Stimulated activated CD4-positive, alpha-beta T cell treated with anti-CD3 and anti-CD28 coated beads, Interleukin-15, amount 100 ng/mL, for 48 hours (primary cell): ENCODE results near the gene AHNAK.
"Not testable (repeated sequence)": the region's sequence is repeated elsewhere in the genome, so short reads cannot be mapped to it uniquely, and the experiment has no call there.

ENCODE experiments used
- DNase-seq, 2 donors: peaks; one replicate each; pipeline ENCODE4 v3.0.0-alpha.2; 2020; ENCODE audit warnings: low read depth in 2 of 2

The AHNAK gene

DNA sequence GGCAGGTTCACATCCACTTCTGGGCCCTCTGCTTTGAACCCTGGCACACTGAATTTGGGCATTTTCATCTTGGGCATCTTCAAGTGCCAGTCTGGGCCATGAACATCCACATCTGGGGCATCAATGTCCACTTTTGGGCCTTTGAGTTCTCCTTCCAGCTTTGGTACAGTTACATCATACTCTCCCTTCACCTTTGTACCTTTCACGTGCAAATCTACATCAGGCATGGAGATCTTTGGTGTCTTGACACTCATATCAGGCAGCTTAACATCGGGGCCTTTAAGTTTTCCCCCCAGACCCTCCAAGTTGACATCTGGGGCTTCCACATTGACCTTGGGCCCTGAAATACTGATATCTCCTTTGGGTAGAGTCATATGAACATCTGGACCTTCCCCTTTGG is 14.5 kb downstream of the AHNAK start:
- no peak for DNase-seq

DNA sequence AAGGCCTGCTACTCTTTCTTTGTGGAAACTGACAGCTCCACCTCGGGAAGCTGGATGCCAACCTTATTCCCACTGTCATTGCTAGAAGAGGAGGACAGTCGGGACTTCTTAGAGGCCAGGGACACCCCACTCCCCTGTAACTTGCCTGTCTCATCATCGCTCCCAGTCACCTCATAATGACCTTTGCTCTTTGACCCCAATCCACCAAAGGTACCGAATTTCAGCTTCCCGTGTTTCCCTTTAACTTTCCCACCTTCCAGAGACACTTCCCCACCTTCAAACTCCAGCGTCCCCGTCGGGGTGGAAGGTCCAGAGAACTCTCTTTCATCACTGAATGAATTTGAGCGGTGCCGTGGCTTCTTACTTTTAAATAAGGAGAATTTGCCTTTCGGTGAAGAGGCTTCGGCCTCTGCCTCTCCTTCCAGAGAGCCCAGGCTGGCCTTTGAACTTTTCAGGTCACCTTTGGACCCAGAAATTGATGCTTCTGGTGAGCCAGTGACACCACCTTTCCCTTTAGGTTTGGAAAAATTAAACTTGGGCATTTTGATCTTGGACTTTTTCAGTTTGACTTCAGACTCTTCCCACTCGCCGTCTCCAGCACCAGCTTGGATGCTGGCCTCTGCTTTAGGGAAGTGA is 29.8 kb downstream of the AHNAK start:
- no peak for DNase-seq

DNA sequence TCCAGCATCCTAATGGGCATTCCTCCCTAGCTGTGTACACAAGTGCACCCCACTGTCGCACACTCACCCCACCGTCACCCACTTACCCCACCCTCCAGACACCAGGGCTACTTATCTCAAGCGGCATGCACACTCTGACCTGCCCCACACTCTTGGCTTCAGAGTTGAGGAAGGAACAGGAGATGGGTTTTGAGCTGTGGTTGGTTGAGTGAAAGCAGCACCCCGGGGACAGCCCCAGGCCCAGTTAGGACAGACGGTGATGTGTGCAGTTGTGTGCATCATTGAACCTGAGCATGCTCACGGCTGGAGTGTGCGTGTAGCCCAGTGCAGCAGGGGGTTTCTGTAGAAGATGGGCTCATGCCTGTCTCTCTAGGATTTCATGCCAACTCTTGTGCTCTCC is 32.5 kb downstream of the AHNAK start:
- no peak for DNase-seq

DNA sequence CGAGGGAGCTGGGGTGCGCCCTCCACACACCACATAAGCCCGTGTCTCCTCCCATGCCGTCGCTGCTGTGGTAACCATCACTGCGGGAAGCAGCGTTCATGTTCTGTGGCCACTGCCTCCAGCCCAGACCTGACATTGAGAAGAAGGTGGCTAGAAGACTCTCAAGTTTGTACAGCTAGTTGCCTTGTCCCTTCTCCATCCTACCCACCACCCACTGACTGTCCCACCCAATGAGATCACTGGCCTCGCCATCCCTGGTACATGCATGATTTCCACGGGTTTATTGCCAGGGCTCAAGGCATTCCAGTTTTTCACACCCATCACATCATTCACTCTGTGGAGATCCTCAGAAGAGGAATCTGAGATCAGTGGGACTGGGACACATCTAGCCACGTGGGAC is 33.0 kb downstream of the AHNAK start:
- DNase-seq, result no peak

DNA sequence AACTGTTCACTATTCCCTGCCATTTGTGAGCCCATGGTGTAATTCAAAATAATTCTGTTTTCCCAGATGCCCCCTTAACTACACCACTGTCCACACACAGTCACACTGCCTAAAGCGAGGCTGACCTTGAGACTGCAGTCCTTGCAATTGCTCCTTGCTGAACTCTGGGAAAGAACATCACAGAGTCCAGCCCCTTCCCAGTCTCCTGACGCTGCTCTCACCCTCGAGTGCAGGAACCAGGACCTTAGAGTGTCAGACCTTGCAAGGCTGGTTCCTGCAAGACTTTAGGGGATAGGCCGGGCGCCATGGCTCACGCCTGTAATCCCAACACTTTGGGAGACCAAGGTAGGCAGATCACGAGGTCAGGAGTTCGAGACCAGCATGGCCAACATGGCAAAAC is 33.6 kb downstream of the AHNAK start:
- DNase-seq, result no peak

DNA sequence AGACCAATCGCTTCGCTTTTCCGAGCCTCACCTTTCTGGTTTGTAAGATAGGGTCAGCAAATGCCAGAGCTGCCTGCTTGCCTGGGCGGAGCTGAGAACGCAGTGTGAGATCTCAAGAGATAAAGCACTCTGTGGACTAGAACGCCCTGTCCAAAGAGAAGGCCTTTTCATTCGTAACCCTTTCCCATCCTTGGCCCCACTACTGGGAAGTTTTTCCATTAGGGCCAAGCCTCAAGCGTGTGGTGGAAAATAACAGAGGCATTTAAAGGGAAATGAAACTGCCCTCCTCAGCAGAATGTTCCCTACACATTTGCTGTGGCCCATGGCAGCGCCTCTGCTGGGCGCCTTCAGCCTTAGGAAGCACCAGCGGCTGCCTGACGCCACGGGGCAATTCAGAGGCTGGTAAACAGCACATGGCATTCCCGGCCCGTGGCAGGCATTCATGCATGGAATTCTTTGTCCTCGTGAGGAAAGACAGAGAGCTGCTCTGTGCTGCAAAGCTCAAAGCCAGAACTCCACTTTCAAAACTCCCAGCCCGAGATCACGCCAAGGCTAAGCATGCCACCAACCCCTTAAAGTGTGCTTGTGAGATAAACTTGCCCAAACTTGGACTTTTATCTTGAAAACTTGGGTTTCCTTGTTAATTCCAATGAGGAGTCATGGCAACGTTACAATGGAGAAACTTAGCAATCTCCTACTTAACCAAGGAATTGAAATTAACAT is 38.1 kb downstream of the AHNAK start:
- DNase-seq, result no peak

DNA sequence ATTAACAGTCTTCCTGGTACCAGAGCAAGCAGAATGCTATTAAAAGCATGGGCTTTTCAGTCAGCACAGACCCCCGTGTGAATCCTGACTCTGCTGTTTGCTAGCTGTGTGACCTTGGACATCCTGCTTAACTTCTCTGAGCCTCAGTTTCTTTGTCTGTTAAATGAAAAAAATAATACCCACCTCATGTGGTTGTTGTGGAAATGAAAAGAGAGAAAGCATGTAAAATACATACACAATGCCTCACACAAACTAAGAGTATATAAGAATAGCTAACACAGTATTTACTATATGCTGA is 39.5 kb downstream of the AHNAK start:
- no peak for DNase-seq

DNA sequence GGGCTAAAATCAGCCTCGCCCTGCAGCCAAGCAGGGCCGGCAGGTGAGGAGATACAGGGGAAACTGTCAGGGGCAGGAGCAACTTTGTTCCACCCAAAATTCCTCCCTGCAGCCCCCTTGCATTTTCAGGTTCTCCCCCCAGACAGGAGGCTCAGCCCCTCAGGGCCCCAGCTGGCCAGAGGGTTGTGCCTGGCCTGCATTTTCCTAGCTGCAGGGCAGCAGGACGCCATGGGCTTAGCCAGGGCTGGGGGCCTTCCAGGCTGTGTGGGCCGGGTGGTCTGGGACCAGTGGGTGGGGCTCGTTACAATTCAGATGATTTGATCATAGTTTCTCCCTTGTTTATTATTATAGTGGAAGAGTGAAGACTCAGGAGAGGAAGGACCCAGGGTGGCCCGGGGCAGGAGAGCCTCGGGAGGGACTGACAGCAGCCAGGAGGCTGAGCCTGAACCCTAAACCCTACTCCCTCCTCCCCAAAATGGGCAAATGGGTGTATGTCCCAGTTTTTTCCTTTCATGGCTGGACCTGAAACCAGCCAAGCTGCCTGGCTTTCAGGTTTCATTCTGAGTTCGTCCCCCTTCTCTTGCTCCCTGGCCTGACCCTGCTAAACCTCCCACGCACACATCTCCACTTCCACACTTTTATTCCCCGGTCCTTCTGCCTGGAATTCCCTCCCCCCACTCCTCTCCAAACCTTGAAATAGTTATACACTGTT is 40.0 kb downstream of the AHNAK start:
- no peak for DNase-seq

DNA sequence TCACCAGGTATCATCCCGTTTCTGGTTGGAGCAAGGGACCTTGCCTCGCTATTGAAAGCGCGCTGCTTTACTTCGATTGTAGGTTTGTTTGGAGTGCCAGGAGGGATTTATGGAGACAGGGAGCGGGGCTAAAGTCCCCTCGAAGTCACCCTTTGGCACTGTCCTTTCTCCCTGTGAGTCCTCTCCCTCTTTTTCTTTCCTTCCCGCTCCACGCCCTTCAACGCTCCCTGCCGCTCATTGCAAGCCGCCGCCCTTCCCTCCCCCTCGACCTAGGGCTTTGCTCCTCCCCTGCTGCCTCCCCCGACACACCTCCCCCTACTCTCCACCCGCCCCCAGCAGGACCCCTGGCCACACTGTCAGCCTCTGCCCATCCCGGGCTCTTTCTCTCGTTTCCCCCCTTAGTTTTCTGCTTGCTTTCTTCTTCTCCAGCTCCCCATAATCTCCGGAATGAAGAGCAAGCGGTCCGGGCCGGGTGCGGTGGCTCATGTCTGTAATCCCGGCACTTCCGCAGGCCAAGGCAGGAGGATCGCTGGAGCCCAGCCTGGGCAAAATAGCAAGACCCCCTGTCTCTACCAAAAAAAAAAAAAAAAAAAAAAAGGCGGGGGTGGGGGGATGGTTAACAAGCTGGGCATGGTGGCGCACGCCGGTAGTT is 41.0 kb downstream of the AHNAK start:
- DNase-seq, result no peak

DNA sequence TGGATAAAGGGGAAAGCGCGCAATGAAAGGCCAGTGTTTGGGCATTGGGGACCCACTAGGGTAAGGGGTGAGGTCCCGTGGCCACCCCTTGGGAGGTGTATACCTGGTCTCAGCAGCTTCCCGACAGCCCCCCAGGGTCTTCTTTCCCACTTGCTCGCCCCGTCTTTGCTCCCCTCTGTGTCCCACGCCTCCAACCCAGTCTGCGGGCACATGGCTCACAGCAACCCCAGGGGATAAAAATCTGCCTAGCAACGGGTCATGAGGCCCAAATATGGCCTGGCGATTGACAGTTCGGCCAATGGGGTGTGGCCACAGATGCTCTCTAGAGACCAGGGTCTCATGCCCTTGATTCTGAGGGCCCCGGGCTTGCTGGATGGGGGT is 41.6 kb downstream of the AHNAK start:
- no peak for DNase-seq

DNA sequence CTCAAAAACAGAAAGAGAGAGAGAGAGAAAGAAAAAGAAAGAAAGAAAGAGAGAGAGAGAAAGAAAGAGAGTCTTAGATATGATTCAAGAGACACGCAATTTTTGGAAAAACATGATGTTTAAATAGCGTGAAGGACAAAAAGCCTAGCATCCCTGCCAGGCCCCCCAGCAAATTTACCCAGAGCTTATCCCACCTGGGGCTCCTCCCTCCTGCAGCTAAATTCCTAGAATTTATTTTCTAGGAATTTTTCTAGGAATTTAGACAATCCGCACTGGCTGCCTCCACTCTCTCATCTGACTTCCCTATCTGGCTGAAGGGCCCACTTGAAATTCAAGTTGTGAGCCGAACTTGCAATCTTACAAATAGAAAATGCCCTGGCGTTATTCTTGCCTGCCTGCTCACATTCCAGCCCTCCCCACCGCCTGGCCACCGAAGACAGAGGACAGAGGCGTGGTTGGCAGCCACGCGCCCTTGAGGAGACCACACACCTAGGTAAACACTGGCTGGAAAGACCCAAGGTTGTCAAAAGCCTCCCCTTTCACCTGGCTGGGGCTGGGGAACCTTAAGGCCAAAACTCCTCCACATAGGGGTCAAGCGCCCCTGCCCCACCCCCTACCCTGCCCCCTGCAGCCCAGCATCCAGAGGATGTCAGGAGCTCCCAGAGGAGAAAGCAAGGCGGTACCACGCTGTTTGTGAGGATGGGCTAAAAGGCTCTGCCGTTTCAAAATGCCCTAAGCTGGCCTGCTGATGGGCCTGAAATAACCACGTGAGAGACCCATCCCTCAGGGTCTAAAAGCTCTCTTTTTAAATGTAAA is 42.2 kb downstream of the AHNAK start:
- no peak for DNase-seq

DNA sequence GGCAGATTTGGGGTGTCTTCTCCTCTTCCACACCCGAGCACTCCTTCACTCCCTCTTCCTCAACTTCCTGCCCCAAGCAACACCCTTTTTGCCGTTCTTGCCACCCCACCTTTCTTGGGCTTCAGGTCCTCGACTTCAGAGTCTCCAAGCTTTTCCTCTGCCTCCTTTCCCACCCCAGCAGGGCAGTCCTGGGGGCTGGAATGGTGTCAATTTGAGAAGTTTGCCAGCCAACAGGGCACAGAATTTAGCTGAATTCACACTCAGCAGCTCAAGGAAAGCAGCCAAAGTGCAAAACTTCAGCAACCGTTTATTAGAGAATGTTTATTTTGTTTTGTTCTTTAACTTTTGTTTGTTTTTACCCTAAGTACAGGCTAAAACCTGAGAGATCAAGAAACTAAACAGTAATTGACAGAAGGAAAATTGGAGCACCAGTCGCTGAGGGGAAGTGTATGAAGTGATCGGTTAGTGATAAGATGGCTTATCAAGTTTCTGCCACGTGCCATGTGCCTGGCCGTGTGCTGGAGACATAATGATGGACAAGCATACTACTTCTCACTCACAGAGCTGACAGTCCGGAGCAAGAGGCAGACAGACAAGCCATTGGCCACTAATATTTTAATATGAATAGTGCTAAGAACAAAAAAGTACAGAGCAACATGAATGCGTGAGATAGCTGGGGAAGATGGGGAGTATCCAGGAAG is 44.4 kb downstream of the AHNAK start:
- DNase-seq, result no peak

DNA sequence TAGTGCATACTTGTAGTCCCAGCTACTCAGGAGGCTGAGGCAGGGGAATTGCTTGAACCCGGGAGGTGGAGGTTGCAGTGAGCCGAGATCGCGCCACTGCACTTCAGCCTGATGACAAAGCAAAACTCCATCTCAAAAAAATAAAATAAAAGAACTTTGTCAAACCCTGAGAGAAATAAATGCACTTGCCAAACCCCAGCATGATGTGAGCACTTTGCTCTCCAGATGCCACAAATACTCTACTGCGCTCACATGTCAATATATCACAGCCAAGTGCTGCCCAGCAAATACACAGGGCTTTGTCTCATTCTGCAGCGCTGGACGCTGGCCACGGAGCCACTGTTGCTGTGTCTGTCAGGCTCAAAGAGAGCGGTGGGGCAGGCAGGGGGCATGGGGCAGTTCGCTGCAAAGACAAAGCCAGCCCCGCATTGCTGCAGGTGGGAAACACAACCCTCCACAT is 45.1 kb downstream of the AHNAK start:
- DNase-seq, result no peak

DNA sequence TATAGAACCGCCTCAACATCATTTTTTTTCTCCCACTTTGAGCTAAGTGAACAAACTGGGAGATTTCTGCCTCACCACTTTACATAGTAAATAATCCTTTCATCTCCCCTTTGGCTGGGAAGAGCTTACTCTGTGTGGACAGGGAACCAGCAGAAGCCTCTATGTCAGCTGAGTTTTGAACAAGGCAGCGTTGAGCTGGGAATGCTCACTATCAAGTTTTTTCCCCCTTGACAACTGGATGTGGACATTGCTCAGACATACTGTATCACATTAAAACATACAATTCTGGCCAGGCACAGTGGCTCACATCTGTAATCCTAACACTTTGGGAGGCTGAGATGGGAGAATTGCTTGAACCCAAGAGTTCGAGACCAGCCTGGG is 46.0 kb downstream of the AHNAK start:
- DNase-seq, result no peak

DNA sequence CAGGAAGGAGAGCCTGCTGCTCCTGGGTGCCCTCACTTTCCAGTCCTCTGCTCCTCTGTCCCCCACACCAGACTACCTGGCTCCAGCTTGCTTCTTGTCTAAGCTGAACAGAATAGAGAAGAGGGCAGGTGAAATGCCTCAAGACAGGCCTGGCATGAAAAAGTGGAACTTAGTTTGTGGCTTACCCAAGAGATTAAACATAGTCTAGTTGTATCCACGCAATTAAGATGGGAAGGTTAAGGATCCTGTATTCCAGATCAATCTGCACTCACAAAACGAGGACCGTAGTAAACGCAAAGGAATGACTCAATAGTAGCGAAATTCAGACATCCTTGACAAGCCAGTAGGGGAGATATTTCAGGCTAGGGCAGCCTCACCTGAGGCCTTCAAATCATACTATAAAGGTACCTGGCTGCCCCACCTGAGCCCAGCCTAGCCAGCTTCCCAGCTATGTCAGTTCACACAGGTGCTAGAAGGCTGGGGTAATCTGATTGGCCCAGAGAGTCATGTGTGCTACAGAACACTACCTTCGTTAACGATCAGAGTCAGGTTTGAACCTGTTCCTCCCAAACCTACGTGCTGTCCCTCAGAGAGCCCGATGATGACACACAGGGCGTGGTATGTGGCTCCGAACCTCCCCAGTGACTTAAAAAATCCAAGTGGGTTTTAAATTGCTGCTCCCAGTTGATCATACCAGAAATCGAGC is 46.5 kb downstream of the AHNAK start:
- no peak for DNase-seq

DNA sequence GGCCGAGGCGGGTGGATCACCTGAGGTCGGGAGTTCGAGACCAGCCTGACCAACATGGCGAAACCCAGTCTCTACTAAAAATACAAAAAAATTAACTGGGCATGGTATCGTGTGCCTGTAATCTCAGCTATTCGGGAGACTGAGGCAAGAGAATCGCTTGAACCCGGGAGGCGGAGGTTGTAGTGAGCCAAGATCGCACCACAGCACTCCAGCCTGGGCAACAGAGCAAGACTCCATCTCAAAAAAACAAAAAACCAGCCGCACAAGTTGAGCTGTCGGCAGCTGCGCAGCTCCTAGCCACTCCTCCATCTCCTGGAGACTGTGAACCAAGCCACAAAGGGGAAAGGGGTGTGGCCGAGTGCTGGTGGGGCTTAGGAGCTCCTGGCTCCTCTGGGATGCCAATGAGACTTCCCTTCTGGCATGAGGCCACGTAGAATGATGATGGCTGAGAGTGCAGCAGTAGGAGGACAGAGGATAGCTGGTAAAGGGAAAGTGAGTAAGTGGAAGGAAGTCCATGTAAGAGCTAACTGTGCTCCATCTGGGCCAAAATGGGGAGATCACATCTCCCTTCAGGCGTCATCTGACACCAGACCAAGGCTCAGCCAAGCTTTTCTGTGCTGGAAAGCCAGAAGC is 47.2 kb downstream of the AHNAK start:
- DNase-seq, result not testable (repeated sequence)

DNA sequence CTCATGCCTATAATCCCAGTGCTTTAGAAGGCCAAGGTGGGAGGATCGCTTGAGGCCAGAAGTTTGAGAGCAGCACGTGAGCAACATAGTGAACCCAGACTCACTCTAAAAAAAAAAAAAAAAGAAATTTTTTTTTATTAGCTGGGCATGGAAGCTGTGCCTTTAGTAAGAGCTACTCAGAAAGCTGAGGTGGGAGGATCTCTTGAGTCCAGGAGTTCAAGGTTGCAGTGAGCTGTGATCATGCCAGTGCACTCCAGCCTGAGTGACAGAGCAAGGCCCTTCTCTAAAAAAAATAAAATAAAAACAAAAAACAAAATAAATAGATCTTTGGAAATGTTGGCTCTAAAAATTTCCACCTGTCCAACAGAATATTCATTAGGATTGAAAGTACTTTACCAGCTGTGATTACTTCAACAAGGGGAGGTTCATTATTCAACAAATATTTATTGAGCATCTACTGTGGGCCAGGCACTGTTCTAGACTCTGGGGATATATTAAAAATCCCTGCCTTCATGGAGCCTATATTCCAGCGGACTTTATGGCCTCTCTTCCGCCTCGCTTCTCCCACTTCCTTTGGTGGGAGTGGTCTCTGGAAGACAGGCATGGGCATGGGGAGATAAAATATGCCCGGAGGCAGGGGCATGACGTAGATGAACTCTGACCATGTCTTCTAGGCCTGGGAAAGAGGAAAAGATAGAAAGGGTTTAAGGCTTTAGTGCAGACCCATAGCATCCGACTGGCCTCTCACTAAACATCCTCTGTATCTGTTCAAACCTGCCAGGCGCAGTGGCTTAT is 47.9 kb downstream of the AHNAK start:
- DNase-seq, result no peak

DNA sequence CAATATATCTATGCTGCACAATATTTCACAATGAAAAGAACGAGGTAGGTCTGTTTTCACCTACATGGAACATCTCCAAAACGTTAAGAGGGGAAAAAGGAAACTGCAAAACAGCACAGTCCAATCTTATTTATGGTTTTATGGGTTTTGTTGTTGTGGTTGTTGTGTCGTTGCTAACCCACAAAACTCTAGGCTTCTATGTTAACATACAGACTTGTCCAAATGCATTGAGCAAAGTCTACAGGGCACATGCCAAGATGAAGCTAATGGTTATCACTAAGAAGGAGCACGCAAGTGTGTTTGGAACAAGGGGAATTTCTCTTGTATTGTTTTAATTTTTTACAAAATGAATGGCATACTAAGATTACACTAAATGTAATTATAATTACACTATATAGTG is 48.6 kb downstream of the AHNAK start:
- DNase-seq, result no peak

DNA sequence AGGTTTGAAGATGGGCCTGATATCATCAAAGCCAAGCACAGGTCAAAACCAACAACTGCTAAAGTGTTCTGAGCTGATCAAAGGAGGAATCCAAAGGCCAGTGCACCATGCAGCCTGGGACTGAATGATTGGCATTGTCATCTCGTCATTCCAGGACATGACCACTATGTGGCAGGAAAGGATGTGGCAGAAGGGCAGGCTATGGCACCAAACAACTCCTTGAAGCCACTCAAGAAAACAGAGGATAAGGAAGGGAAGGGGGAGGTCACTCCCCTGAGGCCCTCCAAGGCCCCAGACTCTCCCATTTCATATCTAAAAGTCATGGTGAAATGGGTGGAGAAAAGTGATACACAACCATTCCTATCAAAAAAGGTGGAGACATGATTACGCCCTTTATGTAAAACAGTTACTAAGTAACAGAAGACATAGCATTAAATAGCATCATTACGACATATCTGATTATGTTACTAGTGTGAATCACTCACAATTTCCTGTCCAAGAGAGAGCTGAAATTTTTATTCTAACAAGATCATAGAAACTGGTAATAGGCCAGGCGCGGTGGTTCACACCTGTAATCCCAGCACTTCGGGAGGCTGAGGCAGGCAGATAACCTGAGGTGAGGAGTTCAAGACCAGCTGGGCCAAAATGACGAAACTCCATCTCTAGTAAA is 49.3 kb downstream of the AHNAK start:
- DNase-seq, result no peak
